Measurements from ENCODE around the gene OR10C1. TPM values are rescaled to one million over a fixed set of nuclear protein-coding genes. Genes with fewer than 3 reads are reported as not detected.
"Not testable (repeated sequence)": the region's sequence is repeated elsewhere in the genome, so short reads cannot be mapped to it uniquely, and the experiment has no call there.

Gene OR10C1, protein sequence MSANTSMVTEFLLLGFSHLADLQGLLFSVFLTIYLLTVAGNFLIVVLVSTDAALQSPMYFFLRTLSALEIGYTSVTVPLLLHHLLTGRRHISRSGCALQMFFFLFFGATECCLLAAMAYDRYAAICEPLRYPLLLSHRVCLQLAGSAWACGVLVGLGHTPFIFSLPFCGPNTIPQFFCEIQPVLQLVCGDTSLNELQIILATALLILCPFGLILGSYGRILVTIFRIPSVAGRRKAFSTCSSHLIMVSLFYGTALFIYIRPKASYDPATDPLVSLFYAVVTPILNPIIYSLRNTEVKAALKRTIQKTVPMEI
- not detected for total RNA-seq

DNA sequence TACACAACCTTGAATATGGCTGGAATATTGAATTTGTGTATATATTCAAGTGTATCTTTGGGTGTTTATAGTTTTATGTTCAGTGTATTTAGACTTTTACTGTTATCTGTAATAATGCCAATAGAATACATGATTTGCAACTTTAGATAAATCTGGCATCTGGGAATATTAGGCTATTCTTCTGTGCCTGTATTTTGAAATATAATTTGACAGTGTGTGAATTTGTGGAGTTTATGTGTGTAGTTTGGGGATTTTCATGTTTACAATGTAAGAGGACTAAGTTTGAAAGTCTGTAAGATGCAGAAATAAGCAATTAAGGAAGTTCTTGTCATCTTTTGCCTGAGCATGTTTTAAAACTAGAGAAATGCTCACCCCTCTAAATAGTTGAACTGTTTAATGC lies at the start of gene OR10C1:
Gene OR10C1 (plus strand): TSS at position 301 of the 400 bp plus-strand sequence. CDS start 710 bp downstream, outside the sequence.
- DNase-seq = no peak

- no peak for DNase-seq
Measured at GRCh38 chr6:29395331-29395730, 43.8 kb upstream of the OR10C1 start, which contains the start of gene OR12D2. Gene OR12D2, plus strand, starts transcription at chr6:29395631. Its CDS starts 1,069 bp downstream, at chr6:29396700.

GRCh38 chr6:29399525-29399924 lies 39.6 kb upstream of the OR10C1 start:
- no peak for DNase-seq

GRCh38 chr6:29403801-29404200 lies 35.3 kb upstream of the OR10C1 start:
- no peak for DNase-seq

- DNase-seq = no peak
Measured at GRCh38 chr6:29414588-29414987, 24.5 kb upstream of the OR10C1 start, which contains the start of gene OR12D1. Gene OR12D1, plus strand, starts transcription at chr6:29414928.

DNA sequence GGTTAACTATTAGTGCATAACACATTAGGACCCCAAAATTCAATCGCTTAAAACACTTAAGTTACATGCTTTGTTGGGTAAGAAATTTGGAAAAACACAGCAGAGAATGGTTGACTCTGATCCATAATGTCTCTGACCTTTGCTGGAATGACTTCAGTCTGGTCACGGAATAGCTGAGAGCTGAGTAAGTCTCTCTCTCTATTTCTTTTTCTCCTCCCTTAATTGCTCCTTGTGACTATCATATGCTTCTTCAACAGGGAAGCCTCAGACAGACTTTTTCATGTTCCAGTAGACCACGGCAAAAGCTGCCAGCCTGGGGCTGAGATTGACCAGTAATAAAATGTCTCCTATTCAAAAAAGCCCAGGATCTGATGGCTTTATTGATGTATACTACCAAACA lies 19.6 kb upstream of the OR10C1 start:
- DNase-seq = no peak

- no peak for DNase-seq
Measured at GRCh38 chr6:29424168-29424567, 14.9 kb upstream of the OR10C1 start.

DNA sequence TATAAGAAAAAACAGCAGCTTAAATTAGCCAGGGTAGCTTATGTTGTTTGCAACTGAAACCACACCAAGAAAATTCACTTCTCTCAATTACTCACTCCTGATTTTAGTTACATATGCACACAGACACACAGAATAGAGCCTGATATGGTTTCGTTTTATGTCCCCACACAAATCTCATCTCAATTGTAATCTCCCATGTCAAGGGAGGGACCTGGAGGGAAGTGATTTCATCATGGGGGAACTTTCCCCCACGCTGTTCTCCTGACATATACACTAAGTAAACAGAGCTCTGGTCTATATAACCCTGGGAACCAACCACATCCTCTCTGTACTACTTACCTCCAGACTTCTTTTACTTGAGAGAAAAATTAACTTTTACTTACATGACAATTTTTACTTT lies 14.5 kb upstream of the OR10C1 start:
- no peak for DNase-seq

GRCh38 chr6:29425075-29425474 lies 14.0 kb upstream of the OR10C1 start:
- DNase-seq = no peak

DNA sequence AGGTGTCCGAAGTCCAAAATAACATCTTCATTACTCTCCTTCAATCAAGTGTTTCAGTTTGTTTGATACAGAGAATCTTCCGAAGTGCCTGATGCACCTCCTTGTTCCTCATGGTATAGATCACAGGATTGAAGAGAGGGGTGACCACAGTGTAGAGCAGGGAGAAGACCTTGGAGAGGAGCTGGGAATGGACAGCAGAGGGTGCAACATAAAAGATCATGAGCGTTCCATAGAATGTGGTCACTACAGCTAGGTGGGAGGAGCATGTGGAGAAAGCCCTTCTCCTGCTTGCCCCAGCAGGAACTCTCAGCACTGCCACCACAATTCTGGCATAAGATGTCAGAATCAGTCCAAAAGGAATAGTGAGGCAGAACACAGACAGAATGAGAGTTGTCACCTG lies 12.5 kb upstream of the OR10C1 start:
- DNase-seq = no peak

GRCh38 chr6:29436730-29437129 lies 2.4 kb upstream of the OR10C1 start:
- not testable (repeated sequence) for DNase-seq

DNA sequence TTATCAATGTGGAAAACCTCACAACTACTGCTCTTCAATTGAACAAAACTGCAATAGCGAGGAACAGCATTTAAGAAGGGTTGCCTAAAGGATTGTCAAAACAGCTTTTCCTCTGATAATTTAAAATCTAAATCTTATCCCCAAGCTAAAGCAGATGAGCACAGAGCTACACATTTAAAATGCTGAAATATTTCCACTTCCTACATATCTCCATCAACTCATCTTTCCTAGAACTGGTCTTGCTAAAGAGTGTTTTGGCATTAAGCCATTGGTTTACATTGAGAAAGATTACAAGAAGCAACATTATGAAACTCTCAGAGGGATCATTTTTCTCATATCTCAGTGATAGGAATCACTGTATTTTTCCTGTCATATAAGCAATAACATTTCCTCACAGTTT lies 3.6 kb downstream of the OR10C1 start:
- no peak for DNase-seq

GRCh38 chr6:29444031-29444430 lies 4.9 kb downstream of the OR10C1 start:
- DNase-seq = not testable (repeated sequence)

- DNase-seq = no peak
Measured at GRCh38 chr6:29447670-29448069, 8.6 kb downstream of the OR10C1 start.

- no peak for DNase-seq
Measured at GRCh38 chr6:29451471-29452193, 12.5 kb downstream of the OR10C1 start.

DNA sequence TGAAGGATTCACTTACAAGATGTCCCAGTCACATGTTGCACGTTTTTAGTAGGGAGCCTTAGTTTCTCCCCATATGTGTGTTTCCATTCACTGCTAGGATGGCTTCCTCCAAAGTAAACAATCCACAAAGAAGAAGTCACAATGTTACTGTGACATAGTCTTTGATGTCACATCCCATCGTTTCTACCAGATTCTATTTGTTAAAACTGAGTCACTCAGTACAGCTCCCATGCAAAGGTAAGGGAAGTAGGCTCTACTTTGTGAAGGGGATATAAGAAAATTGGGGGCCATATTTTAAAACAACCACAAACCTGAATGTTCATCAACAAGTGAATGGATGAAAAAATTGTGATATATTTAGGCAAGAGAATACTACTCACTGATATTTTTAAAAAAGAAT lies 17.9 kb downstream of the OR10C1 start, which contains the start of the genes OR11A1 and OR2H1:
Gene OR11A1 (minus strand): TSS at position 101 of the 400 bp plus-strand sequence. CDS start 29,430 bp downstream, outside the sequence.
Gene OR2H1 (plus strand): TSS at position 185 of the 400 bp plus-strand sequence. CDS start 4,615 bp downstream, outside the sequence.
- DNase-seq = no peak

DNA sequence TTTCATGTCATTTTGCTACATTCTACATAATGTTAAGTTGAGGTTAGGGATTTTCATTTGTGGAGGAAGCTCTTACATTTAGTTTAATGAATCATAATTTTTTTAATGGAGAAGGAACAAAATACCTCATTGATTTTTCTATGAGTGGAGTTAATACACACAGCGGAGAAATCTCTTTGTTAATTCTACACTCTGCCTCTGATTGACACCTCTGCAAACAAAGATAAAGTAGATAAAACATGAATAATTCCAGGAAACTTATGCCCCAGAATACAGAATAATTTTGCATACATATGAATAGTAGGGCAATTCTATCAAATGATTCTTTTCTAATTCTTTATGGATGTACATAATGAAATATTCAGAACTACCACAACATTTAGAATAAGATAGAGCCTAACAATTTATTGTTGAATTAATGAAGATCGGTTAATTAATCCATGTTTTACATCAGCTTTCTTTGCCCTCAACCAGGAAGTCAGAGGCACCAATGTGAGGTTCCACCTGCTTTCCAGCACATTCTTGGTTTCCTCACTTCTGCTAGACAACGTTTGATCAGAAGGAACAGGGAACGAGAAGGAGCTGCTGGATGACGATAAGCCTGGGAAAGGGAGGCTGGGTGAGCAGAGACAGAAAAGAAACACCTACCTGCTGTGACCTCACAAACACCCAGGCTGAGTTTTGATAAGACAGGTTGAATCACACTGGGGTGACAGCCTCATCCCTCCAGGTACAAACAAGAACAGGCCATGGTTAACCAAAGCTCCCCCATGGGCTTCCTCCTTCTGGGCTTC lies 22.1 kb downstream of the OR10C1 start:
- no peak for DNase-seq

DNA sequence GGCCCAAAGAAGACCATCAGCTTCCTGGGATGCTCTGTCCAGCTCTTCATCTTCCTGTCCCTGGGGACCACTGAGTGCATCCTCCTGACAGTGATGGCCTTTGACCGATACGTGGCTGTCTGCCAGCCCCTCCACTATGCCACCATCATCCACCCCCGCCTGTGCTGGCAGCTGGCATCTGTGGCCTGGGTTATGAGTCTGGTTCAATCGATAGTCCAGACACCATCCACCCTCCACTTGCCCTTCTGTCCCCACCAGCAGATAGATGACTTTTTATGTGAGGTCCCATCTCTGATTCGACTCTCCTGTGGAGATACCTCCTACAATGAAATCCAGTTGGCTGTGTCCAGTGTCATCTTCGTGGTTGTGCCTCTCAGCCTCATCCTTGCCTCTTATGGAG lies 22.9 kb downstream of the OR10C1 start:
- no peak for DNase-seq

DNA sequence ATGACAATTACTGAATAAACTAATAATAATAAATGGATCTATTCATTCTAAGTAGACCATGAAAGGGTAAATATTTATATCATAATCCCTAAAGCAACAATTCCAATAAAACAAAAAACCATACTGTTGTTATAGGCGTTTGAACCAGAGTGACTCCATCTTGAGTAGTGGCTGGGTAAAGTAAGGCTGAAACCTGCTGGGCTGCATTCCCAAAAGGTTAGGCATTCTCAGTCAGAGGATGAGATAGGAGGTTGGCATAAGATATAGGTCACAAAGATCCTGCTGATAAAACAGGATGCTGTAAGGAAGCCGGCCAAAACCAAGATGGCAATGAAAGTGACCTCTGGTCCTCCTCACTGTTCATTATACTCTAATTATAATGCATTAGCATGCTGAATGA lies 26.2 kb downstream of the OR10C1 start:
- DNase-seq = no peak

GRCh38 chr6:29465801-29466200 lies 26.7 kb downstream of the OR10C1 start:
- DNase-seq = no peak

DNA sequence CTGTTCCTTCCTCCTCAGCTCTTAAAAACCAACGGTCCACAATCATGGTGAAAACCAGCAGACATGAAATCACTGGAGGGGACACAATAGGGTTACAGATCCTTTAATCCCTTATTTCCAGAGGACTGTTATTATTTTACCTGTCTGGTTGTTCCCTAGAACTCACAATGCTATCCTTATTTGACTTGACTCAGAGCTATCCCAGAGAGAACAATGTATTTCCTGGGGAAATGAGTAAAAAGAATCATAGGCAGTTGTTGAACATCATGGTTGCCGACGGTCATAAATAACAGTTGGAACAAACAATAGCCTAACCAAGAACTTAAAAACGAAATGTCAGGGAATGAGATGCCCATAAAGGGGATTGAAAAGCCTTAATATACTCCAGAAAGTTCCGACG lies 27.1 kb downstream of the OR10C1 start:
- no peak for DNase-seq

DNA sequence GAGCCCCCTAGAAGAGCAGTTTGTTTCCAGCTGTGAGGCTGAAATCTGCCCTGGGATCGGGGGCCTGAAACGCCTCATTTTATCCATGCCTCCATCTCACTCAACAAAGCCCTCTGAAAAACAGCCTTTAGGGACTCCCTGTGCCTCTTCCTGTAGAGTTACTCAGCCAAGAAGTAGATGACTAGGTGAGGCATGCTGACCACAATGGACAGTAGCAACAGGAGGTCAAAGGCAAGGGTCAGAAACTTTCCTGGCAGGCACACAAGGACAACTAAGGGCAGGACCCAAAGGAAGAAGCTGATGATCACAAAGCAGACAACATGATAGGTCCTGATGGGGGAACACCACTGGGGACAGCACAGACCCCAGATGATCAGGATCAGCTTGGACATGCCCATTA lies 35.9 kb downstream of the OR10C1 start:
- DNase-seq = no peak
